Gastroesophageal sphincter (tissue), 4 donors: Measurements from ENCODE around the gene CACNG4. TPM values are rescaled to one million over a fixed set of nuclear protein-coding genes. Genes with fewer than 3 reads are reported as not detected.

Source experiments
- ATAC-seq: fragments of 150-250 bp; one replicate; pipeline ENCODE4 v1.9.1; 2016; ENCODE audit warnings: mild to moderate bottlenecking, moderate library complexity
- H3K27ac ChIP-seq, 4 donors: fragments of 200-600 bp; sonication (generic) in 3 of 4; 1 replicate in 3 of 4; 2 replicates in 1 of 4; pipeline ENCODE4 v1.5.1; 2016 to 2019
- H3K27me3 ChIP-seq: fragments of 200-600 bp; sonication (generic); one replicate; pipeline ENCODE4 v1.5.1; 2019
- H3K36me3 ChIP-seq, 2 donors: fragments of 200-600 bp; sonication (generic); one replicate each; pipeline ENCODE4 v1.5.1; 2019; ENCODE audit warnings: control low read depth in 1 of 2
- H3K4me1 ChIP-seq, 3 donors: fragments of 200-600 bp; sonication (generic); 1 replicate in 2 of 3; 2 replicates in 1 of 3; pipeline ENCODE4 v1.5.1; 2016 to 2019; ENCODE audit warnings: control low read depth in 2 of 3
- H3K4me3 ChIP-seq, 2 donors: fragments of 200-600 bp; sonication (generic); one replicate each; pipeline ENCODE4 v1.5.1; 2019; ENCODE audit warnings: mild to moderate bottlenecking in 1 of 2, moderate library complexity in 1 of 2
- H3K9me3 ChIP-seq, 3 donors: fragments of 200-600 bp; sonication (generic); one replicate each; pipeline ENCODE4 v1.5.1; 2017 to 2019; ENCODE audit warnings: control low read depth in 2 of 3
- EP300 ChIP-seq: sonication (generic); formaldehyde crosslinking; IDR thresholded peaks from one replicate; pipeline ENCODE4 v1.6.1; 2017; ENCODE audit warnings: antibody characterized with exemption, mild to moderate bottlenecking
- POLR2A ChIP-seq, 2 donors: fragments of 450-650 bp; IDR thresholded peaks; one replicate each; pipeline ENCODE4 v1.6.1; 2017; ENCODE audit warnings: antibody characterized with exemption in 2 of 2, mild to moderate bottlenecking in 2 of 2, moderate library complexity in 1 of 2
- POLR2AphosphoS5 ChIP-seq: sonication (generic); formaldehyde crosslinking; IDR thresholded peaks from one replicate; pipeline ENCODE4 v1.6.1; 2017; ENCODE audit warnings: antibody characterized with exemption
- WGBS, 2 donors: methylation state at CpG; one replicate each; pipeline ENCODE4 v1.1.5; 2018; ENCODE audit warnings: low coverage in 1 of 2; 5-methylcytosine and 5-hydroxymethylcytosine counted together
- total RNA-seq, 4 donors: library from RNA; depleted of rRNA; stranded (reverse); fragments of >200 nt; gene quantifications; one replicate each; pipeline ENCODE4 v1.1.0, GENCODE V29; 2016
- TF ChIP-seq, protein P1 (sequence below), 4 experiments: fragments of 200-600 bp in 2 of 4; fragments of 450-650 bp in 2 of 4; sonication (generic) in 1 of 4; IDR thresholded peaks; one replicate each; pipeline ENCODE4 v1.5.1; 2017 to 2019; ENCODE audit warnings: antibody characterized with exemption in 4 of 4, mild to moderate bottlenecking in 2 of 4, moderate library complexity in 2 of 4

The CACNG4 gene
- total RNA-seq = 10 to 100 TPM in 1 of 4 donors, 1 to 10 TPM in 1, under 1 TPM in 1, not detected in 1; 0.13 to 13.5 (median 2.1) TPM

DNA sequence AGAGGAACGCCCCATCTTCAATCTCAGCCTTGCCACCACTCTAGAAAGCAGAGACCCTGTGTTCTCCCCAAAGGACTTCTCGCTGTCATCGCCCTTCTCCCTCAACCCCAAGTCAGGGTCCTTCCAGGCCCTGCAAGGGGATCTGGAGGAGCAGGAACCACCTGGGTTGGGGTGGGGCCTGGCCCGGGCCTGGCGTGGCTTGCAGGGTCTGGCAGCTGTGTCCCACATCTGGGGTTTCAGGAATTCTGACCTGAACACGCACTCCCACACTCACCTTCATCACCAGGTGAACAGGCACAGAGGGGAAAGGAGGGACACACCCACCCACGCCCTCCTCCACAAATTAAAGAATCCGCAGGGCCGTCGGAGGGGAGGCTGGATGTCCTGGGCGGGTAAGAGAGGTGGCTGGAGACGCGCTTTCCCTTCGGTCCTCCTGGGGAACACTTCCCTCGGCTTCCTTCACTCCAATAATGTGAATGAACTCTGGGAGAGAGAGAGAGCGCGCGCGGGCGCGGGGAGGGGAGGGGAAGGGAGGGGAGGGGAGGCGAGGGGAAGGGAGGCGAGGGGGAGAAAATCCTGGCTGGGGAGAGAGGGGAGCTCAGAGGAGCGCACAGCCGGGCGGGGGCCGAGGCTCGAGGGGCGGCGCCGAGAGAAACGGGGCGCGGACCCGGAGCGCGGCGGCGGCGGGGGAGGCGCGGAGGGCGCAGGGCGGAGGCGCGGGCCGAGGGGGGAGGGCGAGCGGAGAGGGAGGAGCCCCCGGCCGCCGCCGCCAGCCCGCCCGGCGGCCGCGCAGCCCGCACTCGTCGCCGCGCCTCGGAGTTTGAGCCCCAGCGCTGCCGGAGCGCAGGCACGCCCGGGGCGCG lies at the start of gene CACNG4:
CACNG4 (plus strand) TSS at position 799 of the 863 bp plus-strand sequence. CDS start 205 bp downstream, outside the sequence.
- H3K27ac ChIP-seq = peak within 1 kb of the TSS in 1 of 4 donors; percentile 51
- 50% methylated on average over 3 of the region's 71 CpGs; no CpG with 5 or more reads in 1 of the 2 donors for WGBS, 2 donors
- ATAC-seq = no peak
- peaks cover 0 to 26% (median 13%) of the 10 kb centered on the region in 3 donors for H3K4me1 ChIP-seq
- TF ChIP-seq, protein P1, sequence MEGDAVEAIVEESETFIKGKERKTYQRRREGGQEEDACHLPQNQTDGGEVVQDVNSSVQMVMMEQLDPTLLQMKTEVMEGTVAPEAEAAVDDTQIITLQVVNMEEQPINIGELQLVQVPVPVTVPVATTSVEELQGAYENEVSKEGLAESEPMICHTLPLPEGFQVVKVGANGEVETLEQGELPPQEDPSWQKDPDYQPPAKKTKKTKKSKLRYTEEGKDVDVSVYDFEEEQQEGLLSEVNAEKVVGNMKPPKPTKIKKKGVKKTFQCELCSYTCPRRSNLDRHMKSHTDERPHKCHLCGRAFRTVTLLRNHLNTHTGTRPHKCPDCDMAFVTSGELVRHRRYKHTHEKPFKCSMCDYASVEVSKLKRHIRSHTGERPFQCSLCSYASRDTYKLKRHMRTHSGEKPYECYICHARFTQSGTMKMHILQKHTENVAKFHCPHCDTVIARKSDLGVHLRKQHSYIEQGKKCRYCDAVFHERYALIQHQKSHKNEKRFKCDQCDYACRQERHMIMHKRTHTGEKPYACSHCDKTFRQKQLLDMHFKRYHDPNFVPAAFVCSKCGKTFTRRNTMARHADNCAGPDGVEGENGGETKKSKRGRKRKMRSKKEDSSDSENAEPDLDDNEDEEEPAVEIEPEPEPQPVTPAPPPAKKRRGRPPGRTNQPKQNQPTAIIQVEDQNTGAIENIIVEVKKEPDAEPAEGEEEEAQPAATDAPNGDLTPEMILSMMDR (IDR thresholded peaks at IDR 0.05) = no peak
- TF ChIP-seq POLR2A (IDR thresholded peaks at IDR 0.05) (no peak), POLR2AphosphoS5 (no peak), EP300 (no peak)
- no peaks in the 10 kb centered on the region for H3K9me3 ChIP-seq
- H3K36me3 ChIP-seq = no peaks in the 10 kb centered on the region
- peaks cover 65% of the 10 kb centered on the region for H3K27me3 ChIP-seq
- peak within 1 kb of the TSS; percentile 31 to 58 for H3K4me3 ChIP-seq

DNA sequence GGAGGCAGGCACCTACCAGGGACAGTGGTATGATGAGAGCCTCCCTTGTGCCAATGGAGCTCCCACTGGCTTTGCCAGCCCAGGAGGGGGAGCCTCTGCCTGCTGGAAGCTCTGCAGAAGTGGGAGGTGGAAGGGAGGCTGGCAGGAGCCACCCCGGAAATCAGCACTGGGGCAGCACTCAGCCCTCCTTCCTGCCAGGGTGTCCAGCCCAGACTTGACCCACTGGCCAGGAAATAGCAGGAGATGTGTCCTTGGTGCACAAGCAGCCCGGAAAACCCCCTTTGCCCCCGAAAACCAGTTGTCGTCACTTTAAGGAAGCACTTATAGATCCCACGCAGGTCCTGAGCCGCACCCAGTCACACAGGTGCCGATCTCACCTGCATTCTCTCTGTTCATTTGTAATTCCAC lies 49.3 kb upstream of the CACNG4 start:
- no peak for TF ChIP-seq POLR2AphosphoS5
- TF ChIP-seq, protein P1 (IDR thresholded peaks at IDR 0.05) = peak in 1 of 4 experiments; percentile 44
- TF ChIP-seq POLR2A (IDR thresholded peaks at IDR 0.05) = no peak
- no peak for TF ChIP-seq EP300

DNA sequence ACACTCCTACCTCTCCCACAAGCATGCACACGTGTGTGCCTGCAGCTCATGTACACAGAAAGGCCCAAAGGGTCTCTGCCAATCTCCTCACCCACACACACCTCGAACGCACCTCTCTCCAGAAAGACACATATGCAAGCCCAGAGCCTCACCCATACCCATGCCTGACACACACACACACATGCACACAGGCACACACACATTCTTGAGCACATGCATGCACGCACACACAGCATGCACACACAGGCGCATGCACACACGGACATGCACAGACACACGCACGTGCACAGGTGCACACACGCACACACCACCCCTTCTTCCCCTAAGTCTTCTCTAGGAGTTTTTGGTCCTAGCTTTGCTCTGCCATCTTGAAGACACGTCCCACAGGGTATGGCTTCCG lies 48.7 kb upstream of the CACNG4 start:
- ATAC-seq = no peak
- Histone ChIP-seq H3K27me3 (peaks cover 23% of the 10 kb centered on the region), H3K9me3 (peaks cover 0 to 14% (median 0%) of the 10 kb centered on the region in 3 donors), H3K4me3 (no peak overlapping the region), H3K27ac (no peak overlapping the region), H3K4me1 (no peaks in the 10 kb centered on the region), H3K36me3 (no peaks in the 10 kb centered on the region)
- TF ChIP-seq POLR2A (IDR thresholded peaks at IDR 0.05) = no peak
- TF ChIP-seq EP300 = no peak
- TF ChIP-seq POLR2AphosphoS5 = no peak
- TF ChIP-seq, protein P1 (IDR thresholded peaks at IDR 0.05) = no peak
- 93 to 95% methylated on average over 7 to 11 of the region's 11 CpGs for WGBS, 2 donors

More for the DNA sequence above, 49.3 kb upstream of the CACNG4 start:
- ATAC-seq = no peak
- H3K27me3 ChIP-seq = peaks cover 23% of the 10 kb centered on the region
- no peaks in the 10 kb centered on the region for H3K4me1 ChIP-seq
- peaks cover 0 to 9% (median 0%) of the 10 kb centered on the region in 3 donors for H3K9me3 ChIP-seq
- no peak overlapping the region for H3K27ac ChIP-seq
- no peak overlapping the region for H3K4me3 ChIP-seq
- 60 to 85% methylated on average over 3 to 6 of the region's 7 CpGs for WGBS, 2 donors
- H3K36me3 ChIP-seq = no peaks in the 10 kb centered on the region

DNA sequence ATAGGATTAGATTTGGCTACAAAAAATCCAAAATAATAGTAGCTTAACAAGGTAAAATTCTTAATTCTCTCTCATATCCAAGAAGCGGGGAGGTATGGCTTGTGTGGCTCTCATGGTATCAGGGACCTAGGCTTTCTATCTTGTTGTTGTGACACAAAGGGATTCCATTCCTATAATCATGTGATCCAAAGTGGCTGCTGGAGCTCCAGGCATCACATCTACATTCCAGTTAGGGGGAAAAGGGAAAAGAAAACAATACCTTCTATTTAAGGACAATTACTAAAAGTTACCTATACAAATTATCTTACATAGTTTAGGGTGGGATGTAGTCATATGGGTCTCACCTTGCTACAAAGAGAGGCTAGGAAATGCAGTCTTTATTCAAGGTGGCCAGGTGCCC lies 47.6 kb upstream of the CACNG4 start:
- 82 to 91% methylated on average over 1 of the region's 1 CpG for whole genome bisulfite sequencing, 2 donors

More for the DNA sequence above, 47.6 kb upstream of the CACNG4 start:
- H3K36me3 ChIP-seq = no peaks in the 10 kb centered on the region
- TF ChIP-seq POLR2AphosphoS5 = no peak
- TF ChIP-seq POLR2A (IDR thresholded peaks at IDR 0.05) = no peak
- no peak for TF ChIP-seq EP300
- TF ChIP-seq, protein P1 (IDR thresholded peaks at IDR 0.05) = no peak
- H3K4me1 ChIP-seq = no peaks in the 10 kb centered on the region
- peaks cover 18% of the 10 kb centered on the region for H3K27me3 ChIP-seq
- peaks cover 0 to 23% (median 0%) of the 10 kb centered on the region in 3 donors for H3K9me3 ChIP-seq
- ATAC-seq = no peak
- H3K4me3 ChIP-seq = no peak overlapping the region
- H3K27ac ChIP-seq = no peak overlapping the region
